NCI-H524 (cell line): ENCODE results near the gene USP15.
"Not testable (repeated sequence)": the region's sequence is repeated elsewhere in the genome, so short reads cannot be mapped to it uniquely, and the experiment has no call there.

ENCODE experiments used
- DNase-seq, 2 experiments: peaks; one replicate each; lab custom pipeline; 2025; lab: John Stamatoyannopoulos, UW

The USP15 gene

GRCh38 chr12:62323386-62323785 is 63.2 kb downstream of the USP15 start:
- no peak for DNase-seq

- DNase-seq = no peak
Observed at GRCh38 chr12:62328296-62328921, 68.2 kb downstream of the USP15 start.

- DNase-seq = no peak
Observed at GRCh38 chr12:62331306-62331705, 71.1 kb downstream of the USP15 start.

GRCh38 chr12:62332598-62332997 is 72.4 kb downstream of the USP15 start:
- DNase-seq = no peak

GRCh38 chr12:62335057-62335456 is 74.9 kb downstream of the USP15 start:
- no peak for DNase-seq

GRCh38 chr12:62335796-62336195 is 75.6 kb downstream of the USP15 start:
- DNase-seq = no peak

- DNase-seq = not testable (repeated sequence)
Observed at GRCh38 chr12:62337643-62338042, 77.4 kb downstream of the USP15 start.

GRCh38 chr12:62342614-62343303 is 82.6 kb downstream of the USP15 start:
- not testable (repeated sequence) for DNase-seq

GRCh38 chr12:62343304-62344120 is 83.3 kb downstream of the USP15 start:
- not testable (repeated sequence) for DNase-seq

GRCh38 chr12:62344731-62345556 is 84.7 kb downstream of the USP15 start:
- not testable (repeated sequence) for DNase-seq

GRCh38 chr12:62345667-62346066 is 85.5 kb downstream of the USP15 start:
- no peak for DNase-seq

- DNase-seq = no peak
Observed at GRCh38 chr12:62346817-62347216, 86.6 kb downstream of the USP15 start.

- no peak for DNase-seq
Observed at GRCh38 chr12:62347922-62348650, 87.9 kb downstream of the USP15 start.

- no peak for DNase-seq
Observed at GRCh38 chr12:62350554-62350953, 90.3 kb downstream of the USP15 start.

GRCh38 chr12:62351326-62351725 is 91.1 kb downstream of the USP15 start:
- DNase-seq = no peak

GRCh38 chr12:62361048-62361447 is 100.8 kb downstream of the USP15 start:
- no peak for DNase-seq

GRCh38 chr12:62363506-62363905 is 103.3 kb downstream of the USP15 start:
- DNase-seq = no peak

GRCh38 chr12:62364697-62365096 is 104.5 kb downstream of the USP15 start:
- DNase-seq = not testable (repeated sequence)

GRCh38 chr12:62365846-62366245 is 105.6 kb downstream of the USP15 start:
- not testable (repeated sequence) for DNase-seq

- not testable (repeated sequence) for DNase-seq
Observed at GRCh38 chr12:62368430-62369223, 108.4 kb downstream of the USP15 start.
